Heart left ventricle (tissue), 13 donors: Measurements from ENCODE around the gene SSR1.

Experiments used
- POLR2A ChIP-seq, 2 donors: fragments of 450-650 bp; IDR thresholded peaks; one replicate each; pipeline ENCODE4 v1.6.1; 2017; ENCODE audit warnings: antibody characterized with exemption in 2 of 2, mild to moderate bottlenecking in 2 of 2, moderate library complexity in 2 of 2
- TF ChIP-seq, protein P1 (sequence below), 12 donors: fragments of 200-600 bp; sonication (generic) in 4 of 12; IDR thresholded peaks; one replicate each; pipeline versions ENCODE4 v1.5.0 to v1.8.0; 2018 to 2022; ENCODE audit warnings: antibody characterized with exemption in 12 of 12, mild to moderate bottlenecking in 5 of 12
- donor health status: ischemic (EF 13 %, LVEDD 7.1; RV severe dilation, severe dysfunction).
- donor health status: DM: no; HTN: yes; CAD: no.
- donor health status: DM: no; HTN: no; CAD: no.
- donor health status: ischemic (EF 25% LVEDD 6.9; RV normal size, moderate dysfunction).
- donor health status: ischemic (EF 25% LVEDD 5.7; RV mildly dilated, moderate dysfunction).
- donor health status: ischemic (EF 35%, LVEDD 5.7; RV mildly dilated, moderate dysfunction).
- donor health status: nonischemic (EF 11% LVEDD 7.7; RV severe dilation, severe dysfunction).
- donor health status: DM: yes; HTN: yes; CAD: no.
- donor health status: PGD.
- donor health status: ischemic (EF 29% LVEDD 5.4; RV normal size, mild dysfunction).
- donor health status: nonischemic (EF 23%, LVEDD 6.1; RV moderate dilation, normal function).

DNA sequence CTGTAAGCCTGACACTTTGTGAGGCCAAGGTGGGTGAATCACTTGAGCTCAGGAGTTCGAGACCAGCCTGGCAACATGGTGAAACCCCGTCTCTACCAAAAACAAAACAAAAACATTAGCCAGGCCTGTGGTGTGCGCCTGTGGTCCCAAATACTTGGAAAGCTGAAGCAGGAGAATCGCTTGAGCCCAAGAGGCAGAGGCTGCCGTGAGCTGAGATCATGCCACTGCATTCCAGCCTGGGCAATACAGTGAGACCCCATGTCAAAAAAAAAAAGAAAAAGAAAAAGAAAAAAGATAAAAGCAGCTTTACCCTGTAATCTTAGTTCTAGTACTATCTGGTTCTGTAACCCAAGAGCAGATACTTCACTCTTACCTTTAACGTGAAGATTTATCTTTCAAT lies 27.6 kb downstream of the SSR1 start:
- TF ChIP-seq, protein P1, sequence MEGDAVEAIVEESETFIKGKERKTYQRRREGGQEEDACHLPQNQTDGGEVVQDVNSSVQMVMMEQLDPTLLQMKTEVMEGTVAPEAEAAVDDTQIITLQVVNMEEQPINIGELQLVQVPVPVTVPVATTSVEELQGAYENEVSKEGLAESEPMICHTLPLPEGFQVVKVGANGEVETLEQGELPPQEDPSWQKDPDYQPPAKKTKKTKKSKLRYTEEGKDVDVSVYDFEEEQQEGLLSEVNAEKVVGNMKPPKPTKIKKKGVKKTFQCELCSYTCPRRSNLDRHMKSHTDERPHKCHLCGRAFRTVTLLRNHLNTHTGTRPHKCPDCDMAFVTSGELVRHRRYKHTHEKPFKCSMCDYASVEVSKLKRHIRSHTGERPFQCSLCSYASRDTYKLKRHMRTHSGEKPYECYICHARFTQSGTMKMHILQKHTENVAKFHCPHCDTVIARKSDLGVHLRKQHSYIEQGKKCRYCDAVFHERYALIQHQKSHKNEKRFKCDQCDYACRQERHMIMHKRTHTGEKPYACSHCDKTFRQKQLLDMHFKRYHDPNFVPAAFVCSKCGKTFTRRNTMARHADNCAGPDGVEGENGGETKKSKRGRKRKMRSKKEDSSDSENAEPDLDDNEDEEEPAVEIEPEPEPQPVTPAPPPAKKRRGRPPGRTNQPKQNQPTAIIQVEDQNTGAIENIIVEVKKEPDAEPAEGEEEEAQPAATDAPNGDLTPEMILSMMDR (IDR thresholded peaks at IDR 0.05) = no peak
- no peak for TF ChIP-seq POLR2A (IDR thresholded peaks at IDR 0.05)
